PC-3 (cell line): Measurements from ENCODE around the gene CCDC182.

Experiments used
- EZH2 ChIP-seq: fragments of 300-600 bp; sonication (generic); IDR thresholded peaks from one replicate; pipeline ENCODE4 v1.6.1; 2017; ENCODE audit warnings: antibody characterized with exemption, mild to moderate bottlenecking, low read length; ENCODE audit not compliant: unreplicated experiment
- EZH2phosphoT487 ChIP-seq: fragments of 300-600 bp; sonication (generic); IDR thresholded peaks from 2 replicates; pipeline ENCODE4 v1.6.1; 2018; ENCODE audit warnings: mild to moderate bottlenecking, antibody characterized with exemption, low read length, borderline replicate concordance
- TF ChIP-seq, protein P1 (sequence below): fragments of 300-600 bp; sonication (generic); conservative IDR thresholded peaks from 2 replicates; pipeline ENCODE4 v1.5.1; 2017; ENCODE audit warnings: antibody characterized with exemption, low read depth, mild to moderate bottlenecking, low read length

DNA sequence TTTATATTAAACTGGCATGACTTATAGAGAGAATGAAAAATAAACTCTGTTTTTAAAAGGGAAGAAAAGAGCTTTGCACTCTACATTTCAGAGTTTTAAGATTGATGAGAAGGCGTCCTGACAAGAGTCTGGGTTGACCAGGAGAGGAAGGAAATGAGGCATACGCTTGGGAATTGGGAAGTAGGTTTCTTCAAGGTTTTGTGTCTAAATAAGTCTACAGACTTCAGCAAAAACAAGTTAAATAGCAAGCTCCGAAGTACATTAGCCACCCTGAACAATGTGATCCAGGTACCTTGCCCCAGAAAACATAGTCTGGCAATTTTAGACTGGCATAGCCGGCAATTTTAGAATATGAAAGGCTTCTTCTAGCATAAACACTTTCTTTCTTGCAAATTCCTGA, 28.5 kb upstream of the CCDC182 start:
- TF ChIP-seq, protein P1, sequence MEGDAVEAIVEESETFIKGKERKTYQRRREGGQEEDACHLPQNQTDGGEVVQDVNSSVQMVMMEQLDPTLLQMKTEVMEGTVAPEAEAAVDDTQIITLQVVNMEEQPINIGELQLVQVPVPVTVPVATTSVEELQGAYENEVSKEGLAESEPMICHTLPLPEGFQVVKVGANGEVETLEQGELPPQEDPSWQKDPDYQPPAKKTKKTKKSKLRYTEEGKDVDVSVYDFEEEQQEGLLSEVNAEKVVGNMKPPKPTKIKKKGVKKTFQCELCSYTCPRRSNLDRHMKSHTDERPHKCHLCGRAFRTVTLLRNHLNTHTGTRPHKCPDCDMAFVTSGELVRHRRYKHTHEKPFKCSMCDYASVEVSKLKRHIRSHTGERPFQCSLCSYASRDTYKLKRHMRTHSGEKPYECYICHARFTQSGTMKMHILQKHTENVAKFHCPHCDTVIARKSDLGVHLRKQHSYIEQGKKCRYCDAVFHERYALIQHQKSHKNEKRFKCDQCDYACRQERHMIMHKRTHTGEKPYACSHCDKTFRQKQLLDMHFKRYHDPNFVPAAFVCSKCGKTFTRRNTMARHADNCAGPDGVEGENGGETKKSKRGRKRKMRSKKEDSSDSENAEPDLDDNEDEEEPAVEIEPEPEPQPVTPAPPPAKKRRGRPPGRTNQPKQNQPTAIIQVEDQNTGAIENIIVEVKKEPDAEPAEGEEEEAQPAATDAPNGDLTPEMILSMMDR: no peak
- no peak for TF ChIP-seq EZH2phosphoT487
- no peak for TF ChIP-seq EZH2
